Femur (tissue), 1 donor: ENCODE data around the gene CCDC12.
A peak's percentile ranks its signal among the peaks of the same experiment; 100 is the strongest.

Source experiments
- DNase-seq: peaks from one replicate; pipeline ENCODE4 v3.0.0-alpha.2; 2017

The CCDC12 gene

GRCh38 chr3:46889381-46890110 lies 87.0 kb downstream of the CCDC12 start:
- no peak for DNase-seq

GRCh38 chr3:46888705-46889104 lies 87.8 kb downstream of the CCDC12 start:
- DNase-seq, result no peak

DNA sequence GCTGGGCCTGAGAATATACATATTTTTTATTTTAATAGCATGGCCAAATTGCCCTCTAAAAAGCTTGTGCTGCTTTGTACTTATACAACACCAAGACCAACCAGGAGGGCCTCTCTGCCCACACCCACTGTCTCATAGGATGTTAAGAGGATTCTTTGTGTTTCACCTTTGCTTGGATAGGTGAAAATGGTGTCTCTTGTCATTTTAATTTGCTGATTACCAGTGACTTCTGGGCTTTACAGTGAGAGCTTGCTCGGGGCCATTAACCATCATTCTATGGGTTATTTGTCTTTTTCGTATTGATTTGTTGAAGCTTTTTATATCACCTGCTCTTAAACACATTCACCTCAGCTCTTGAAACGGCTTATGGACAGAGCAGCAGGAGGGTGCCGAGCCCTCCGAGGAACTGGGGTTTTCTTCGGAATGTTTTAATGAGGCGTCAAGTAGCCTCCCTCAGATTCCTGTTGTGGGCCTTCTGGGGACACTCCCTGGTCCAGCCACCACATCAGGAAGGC lies 88.5 kb downstream of the CCDC12 start:
- DNase-seq, result no peak

- no peak for DNase-seq
Measured at GRCh38 chr3:46885612-46886011, 90.9 kb downstream of the CCDC12 start.

GRCh38 chr3:46884929-46885328 lies 91.6 kb downstream of the CCDC12 start:
- DNase-seq, result no peak

DNA sequence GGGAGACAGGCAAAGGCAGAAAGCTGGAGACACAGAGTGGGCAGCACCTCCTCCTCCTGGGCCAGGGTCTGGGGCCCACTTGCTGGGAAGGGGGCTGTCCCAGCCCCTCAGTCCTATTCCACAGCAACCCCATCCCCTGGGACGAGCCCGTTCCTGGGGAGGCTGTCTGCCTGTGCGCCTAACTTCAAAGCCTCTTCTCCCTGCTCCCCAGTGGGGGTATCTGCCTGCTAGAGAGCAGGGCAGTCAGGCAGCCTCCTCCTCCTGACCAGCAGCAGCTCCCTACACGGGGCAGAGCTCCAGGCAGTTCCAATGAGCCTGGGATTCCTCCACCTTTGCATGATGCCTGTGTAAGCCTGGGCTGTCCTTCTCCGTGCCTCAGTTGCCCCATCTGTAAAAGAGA lies 92.1 kb downstream of the CCDC12 start:
- no peak for DNase-seq

DNA sequence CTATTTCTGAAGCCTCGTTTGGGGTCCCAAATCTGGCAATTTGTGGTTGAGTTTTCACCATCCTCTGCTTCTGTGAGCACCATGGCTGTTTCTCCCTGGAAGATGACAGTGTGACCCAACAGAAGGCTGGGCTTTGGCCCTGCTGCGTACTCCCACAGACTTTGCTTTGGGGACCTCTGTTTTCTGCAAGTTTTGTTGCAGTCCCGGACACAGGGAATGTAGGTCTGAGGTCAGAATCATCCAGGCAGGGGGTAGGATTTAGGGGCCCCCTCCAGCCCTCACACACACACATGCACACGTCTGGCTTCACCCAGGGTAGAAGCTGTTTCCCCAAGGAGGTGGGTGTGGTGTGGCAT lies 92.7 kb downstream of the CCDC12 start:
- no peak for DNase-seq

DNA sequence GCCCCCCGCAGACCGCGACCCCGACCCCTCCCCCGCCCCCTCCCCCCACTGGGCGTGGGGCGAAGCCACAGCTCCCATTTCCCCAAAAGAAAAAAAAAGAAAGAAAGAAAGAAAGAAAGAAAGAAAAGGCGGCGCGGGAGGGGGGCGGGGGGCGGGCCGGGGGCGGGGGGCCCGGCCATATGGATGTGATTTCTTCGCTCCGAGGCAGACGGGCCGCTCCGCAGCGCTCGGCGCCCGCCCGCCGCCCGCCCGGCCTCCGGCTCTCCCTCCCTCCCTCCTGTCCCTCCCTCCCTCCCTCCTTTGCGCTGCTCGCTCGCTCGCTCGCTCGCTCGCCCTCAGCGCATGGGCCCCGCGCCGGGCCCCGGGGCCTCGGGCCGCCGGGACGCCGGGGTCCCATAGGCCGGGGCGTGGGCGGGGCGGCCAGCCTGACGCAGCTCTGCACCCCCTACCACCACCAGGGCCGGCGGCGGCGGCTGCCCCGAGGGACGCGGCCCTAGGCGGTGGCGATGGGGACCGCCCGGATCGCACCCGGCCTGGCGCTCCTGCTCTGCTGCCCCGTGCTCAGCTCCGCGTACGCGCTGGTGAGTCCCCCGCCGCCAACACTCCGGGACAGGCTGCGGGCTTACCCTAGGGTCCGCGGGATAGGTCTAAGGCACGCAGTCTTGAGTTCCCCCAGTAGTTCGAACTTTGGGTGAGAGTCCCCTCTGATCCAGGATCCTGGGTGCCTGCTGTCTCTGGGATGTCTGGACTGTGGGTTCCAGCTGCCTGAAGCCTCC lies 93.3 kb downstream of the CCDC12 start:
- peak; percentile 77 for DNase-seq

- peak; percentile 76 for DNase-seq
Measured at GRCh38 chr3:46882377-46883053, 94.0 kb downstream of the CCDC12 start.

DNA sequence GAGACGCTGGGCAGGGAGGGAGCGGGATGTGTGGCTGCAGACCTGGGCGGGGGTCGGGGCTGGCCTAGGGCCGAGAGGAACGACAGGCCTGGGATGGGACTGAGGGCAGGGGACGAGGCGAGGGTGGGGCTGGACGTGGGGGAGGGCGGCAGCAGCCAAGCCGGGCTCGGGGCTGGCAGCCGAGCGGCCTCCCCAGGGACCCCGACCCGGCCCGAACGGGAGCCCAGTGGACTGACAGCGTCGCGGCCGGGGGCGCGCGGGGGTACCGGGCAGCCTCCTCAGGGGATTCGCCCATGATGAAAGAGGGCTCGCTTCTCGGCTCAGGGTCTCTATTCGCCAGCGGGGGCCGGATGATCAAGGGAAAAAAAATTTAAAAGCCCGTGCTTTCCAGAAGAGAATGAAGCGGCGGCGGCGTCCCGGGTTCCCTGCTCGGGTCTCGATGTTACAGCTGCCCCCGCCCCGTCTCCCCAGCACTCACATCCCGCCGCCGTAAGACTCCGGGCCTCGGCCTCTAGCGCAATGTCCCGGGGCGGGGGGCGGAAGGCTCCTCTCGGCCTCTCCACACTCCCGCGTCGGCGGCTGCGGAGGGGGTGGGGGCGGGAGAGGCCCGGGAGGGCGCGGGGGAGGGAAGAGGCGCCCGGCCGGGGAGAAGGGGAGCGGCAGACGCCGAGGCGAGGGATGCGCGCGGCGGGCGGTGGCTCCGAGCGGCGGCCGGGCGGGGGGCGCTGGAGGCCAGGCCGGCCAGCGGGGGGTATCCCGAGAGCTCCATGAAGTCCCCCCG lies 94.8 kb downstream of the CCDC12 start:
- peak; percentile 72 for DNase-seq

- no peak for DNase-seq
Measured at GRCh38 chr3:46880884-46881595, 95.5 kb downstream of the CCDC12 start.

DNA sequence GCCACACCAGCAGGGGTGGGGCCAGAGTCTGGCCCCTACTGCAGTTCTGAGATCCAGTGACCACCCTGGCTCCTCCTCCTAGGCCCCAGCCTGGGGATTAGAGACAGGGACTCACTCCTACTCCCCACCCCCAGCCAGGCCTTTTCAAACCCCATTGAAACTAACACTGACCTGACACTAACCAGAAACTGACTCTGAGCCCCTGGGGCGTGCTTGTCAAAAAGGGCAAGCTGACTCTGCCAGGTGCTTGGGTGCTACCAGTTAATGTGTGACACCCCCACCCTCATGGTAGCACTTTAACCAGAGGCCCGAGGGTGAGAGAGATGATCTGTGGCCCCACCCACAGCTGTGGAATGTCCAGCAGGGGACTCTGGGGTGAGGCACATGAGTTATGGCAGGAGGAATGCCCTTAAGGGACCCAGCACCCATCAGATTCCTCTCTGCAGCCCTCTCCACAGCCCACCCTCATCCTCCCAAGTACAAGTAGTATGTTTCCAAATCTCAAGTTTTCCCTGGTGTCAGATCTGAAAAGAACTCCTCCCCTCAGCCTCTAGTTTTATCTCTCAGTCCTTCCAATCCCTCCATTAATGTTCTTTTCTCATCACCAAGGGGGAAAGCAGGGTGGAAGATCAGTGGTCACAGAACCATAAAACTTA lies 97.6 kb downstream of the CCDC12 start:
- no peak for DNase-seq

GRCh38 chr3:46877406-46878125 lies 99.0 kb downstream of the CCDC12 start, which contains the start of gene PTH1R:
Gene PTH1R, plus strand, starts transcription at chr3:46877721. Its CDS starts 5,839 bp downstream, at chr3:46883560.
- no peak for DNase-seq

- DNase-seq, result no peak
Measured at GRCh38 chr3:46876313-46877300, 99.9 kb downstream of the CCDC12 start.

- DNase-seq, result no peak
Measured at GRCh38 chr3:46875560-46875959, 101.0 kb downstream of the CCDC12 start.

GRCh38 chr3:46874430-46874829 lies 102.1 kb downstream of the CCDC12 start:
- DNase-seq, result peak; percentile 80

DNA sequence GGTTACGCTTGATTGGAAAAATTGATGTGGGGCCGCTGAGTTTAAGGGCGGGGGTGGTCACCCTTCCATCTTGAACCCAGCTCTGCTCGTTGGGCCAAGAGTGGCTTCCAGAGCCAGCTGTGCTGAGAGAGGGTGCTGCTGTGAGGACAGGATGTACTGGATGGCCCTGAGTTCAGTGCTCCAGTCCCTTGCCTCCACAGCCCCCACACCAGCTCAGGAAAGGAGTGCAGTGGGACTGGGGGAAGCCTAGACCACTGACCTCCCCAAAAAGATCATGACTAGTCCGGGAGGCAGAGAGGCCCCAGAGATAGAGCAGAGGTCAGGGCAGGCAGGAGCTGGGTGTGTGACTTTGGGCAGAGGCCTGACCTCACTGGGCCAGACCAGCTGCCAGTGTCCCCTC lies 103.0 kb downstream of the CCDC12 start:
- DNase-seq, result no peak
